GM21381 (cell line): ENCODE data around the gene GNA14.
"Not testable (repeated sequence)": the region's sequence is repeated elsewhere in the genome, so short reads cannot be mapped to it uniquely, and the experiment has no call there.

ENCODE experiments used
- ATAC-seq: cut with Tn5 transposase; IDR thresholded peaks from one replicate; pipeline ENCODE4 v1.9.1; 2021; ENCODE audit warnings: mild to moderate bottlenecking, moderate library complexity; ENCODE audit not compliant: unreplicated experiment

GNA14 gene

DNA sequence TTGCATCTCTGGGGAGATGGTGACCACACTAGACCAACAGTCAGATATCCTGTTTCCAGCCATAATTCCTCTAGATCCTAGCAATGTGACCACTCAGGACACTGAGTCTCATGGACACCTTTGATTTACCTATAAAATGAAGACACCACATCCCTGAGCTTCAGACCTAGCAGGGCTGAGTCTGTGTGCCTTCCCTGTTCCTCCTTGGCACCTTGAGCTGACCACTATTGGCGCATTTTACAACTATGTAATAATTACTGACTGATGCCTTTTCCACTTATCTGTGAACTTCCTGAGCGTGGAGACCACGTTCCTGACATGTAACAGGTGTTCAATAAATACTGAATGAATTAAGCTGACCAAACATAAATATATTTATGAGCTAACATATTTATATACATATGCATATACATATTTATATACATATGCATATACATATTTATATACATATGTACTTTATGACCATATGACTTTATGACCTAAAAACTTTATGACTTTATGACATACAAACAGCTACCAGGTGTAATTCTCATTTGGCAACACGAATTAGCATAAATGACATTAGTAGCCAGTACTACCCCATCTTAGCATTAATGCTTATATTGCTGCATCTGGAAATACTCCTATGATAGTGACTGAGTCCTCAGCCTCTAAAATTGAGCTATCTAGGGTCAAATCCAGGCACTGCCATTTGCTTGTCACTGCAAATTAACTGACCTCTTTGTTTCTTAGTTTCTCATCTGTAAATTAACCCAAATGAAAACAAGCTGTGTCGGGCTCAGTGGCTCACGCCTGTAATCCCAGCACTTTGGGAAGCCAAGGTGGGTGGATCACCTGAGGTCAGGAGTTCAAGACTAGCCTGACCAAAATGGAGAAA, 150.6 kb downstream of the GNA14 start:
- ATAC-seq: no peak

DNA sequence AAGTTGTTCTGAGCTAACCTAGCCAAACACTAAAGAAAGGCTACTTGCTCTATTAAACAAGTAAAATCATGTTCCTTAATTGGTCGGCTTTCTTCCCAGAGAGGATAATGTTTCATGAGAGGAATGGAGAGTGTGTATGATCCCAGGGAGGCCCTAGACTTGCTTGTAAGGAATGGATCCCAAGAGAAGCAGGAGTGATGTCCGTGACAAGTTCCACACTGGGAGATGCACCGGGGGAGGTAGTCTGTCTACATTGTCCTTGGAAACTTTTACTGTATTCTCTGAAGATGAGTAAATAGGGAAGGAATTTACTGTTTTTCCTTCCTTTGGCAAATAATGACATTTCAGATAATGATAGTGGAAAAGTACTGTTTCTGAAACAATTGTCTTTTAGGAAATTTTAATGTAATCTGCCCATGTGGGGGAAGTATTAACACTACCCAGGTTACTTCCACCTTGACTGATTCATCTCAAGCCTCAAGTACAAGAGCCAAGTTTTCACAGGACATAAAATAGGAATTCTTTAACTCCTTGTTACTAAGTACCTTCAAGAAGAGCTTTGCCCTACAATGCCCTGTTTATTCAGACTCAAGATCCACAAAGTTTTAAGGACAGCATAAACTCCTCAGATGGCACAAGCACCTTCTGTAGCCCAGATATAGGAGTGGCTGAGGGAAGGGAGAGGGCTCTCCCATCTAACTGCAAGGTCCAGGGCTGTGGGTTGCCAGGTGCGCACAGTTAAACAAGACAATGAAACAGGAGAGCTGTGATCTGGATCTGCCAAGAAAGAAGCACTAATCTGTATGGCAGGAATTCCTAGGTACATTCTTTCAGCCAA, 152.1 kb downstream of the GNA14 start:
- ATAC-seq: no peak

DNA sequence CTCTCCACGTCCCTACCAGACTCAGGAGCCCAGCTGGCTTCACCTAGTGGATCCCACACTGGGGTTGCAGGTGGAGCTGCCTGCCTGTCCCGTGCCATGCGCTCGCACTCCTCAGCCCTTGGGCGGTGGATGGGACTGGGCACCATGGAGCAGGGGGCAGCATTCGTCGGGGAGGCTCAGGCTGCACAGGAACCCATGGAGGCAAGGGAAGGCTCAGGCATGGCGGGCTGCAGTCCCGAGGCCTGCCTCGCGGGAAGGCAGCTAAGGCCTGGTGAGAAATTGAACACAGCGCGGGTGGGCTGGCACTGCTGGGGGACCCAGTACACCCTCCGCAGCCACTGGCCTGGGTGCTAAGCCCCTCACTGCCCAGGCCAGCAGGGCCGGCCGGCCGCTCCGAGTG, 157.8 kb downstream of the GNA14 start:
- ATAC-seq: not testable (repeated sequence)

DNA sequence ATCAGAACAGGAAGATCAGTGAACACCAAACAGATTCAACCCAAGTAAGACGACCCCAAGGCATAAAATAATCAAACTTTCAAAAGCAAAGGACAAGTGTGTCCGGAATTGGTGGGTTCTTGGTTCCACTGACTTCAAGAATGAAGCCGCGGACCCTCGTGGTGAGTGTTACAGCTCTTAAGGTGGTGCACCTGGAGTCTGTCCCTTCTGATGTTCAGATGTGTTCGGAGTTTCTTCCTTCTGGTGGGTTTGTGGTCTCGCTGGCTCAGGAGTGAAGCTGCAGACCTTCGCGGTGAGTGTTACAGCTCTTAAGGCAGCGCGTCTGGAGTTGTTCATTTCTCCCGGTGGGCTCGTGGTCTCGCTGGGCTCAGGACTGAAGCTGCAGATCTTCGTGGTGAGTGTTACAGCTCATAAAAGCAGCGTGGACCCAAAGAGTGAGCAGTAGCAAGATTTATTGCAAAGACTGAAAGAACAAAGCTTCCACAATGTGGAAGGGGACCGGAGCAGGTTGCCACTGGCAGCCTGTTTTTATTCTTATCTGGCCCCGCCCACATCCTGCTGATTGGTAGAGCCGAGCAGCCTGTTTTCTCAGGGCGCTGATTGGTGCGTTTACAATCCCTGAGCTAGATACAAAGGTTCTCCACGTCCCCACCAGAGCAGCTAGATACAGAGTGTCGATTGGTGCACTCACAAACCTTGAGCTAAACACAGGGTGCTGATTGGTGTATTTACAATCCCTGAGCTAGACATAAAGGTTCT, 158.5 kb downstream of the GNA14 start:
- ATAC-seq: not testable (repeated sequence)

DNA sequence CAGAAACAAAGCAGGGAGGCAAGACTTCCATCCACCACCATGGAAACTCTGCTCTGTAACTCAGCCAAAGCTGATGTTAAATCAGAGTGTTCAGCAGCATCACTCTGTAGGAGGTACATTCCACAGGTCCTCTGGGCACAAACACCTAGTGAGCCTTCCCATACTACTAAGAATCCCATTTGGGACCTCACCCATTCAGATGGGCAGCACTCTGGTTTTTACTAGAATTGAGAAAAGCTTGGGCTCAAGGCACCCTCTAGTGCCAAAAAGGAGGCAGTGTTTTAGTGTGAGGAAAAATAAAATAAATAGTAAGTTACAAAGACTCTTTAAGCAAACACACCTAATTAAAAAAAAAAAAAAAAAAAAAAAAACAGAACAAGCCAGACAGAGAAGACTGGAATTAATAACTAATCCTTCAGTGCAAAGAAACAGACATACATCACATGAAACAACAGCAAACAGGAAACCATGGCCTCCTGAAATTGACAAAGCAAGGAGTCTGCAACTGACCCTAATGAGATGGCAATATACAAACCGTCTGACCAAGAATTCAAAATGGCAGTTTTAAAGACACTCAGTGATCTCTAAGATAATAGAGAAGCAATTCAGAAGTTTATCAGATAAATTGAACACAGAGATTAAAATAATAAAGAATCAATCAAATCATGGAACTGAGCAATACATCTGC, 159.5 kb downstream of the GNA14 start:
- peak; percentile 57 for ATAC-seq

DNA sequence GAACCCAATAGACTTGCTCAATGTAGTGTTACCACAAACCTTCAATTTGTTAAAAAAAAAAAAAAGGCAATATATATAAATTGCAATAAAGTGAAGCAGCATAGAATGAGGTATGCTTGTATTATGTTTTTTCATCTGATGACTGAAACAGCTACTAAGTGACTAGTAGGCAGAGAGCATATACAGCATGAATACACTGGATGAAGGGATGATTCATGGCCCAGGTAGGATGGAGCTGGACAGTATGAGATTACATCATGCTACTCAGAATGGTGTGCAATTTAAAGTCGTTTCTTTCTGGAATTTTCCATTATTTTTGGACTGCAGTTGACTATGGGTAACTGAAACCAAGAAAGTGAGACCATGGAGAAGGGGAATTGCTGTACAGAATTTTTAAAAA, 161.2 kb downstream of the GNA14 start:
- ATAC-seq: no peak

DNA sequence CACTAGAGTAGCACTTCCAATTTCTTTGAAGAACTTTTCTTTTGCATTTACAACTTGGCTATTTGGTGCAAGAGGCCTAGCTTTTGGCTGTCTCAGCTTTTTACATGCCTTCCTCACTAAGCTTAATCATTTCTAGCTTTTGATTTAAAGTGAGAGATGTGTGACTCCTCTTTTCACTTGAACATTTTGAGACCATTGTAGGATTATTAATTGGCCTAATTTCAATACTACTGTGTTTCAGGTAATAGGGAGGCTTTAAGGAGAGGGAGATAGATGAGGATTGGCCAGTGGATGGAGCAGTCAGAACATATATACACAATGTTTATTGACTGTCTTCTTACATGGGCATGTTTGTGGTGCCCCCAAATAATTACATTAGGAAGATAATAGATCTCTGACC, 161.7 kb downstream of the GNA14 start:
- ATAC-seq: no peak

DNA sequence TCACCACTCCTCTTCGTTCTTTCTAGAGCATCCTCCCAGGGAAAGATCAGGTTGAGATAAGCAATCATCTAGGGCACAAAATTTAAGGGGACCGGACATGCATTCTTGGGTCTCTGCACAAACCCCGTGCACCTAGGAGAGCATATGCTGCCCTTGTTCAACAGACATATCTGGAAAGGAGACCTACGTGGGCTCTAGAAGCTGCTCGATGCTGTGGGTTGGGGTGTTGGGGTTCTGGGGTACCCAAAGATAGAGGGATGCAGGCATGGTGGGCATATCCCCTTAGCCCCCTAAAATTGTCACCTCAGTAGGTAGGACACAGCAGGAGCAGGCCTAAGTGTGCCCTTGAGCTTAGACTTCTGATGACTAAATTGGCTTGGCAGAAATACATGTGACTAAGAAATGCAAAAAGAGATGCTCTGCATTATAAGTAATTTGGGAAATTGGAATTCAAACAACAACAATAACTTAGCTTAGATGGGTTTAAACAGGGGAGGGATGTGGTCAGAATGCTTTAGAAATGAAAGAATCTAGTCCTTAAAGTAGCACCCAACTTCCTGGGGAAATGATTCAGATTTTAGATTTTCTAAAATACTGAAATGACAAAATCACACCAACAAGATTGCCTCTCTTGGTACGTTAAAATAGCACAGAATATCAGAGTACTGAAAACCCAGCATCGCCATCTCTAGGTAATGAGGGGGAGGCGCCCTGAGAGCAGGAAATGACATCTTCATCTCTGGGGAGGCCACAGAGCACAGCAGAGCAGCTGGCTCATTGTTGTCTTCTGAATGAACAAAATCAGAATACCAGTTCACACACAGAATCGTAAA, 172.3 kb downstream of the GNA14 start:
- ATAC-seq: peak; percentile 99

DNA sequence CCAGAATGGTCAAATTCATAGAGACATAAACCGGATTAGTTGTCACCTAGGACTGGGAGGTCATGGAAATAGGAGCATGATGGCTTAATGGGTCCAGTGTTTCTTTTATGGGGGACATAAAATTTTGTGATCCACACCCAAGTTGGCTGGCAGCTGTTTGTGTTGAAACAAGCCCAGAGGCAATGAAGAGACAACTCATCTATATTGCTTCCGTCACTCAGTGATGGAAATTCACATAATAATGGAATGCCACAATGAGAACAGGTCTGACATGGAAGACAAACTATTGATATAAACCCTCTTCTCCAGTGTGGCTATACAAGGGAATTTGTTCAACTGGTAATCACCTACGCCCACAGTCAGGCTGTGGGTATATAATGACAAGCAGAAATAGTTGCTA, 173.2 kb downstream of the GNA14 start:
- ATAC-seq: no peak

DNA sequence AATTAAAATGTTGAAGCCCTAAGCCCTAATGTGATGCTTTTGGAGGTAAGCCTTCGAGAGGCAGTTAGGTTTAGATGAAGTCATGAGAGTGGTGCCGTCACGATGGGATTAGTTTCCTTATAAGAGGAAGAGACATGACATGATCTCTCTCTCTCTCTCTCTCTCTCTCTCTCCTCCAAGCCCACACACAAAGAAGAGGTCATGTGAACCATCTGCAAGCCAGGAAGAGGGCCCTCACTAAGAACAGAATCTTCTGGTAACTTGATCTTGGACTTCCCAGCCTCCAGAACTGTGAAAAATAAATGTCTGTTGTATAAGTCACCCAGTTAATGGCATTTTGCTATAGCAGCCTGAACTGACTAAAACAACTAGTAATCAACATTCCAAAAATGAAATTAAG, 175.5 kb downstream of the GNA14 start:
- no peak for ATAC-seq

DNA sequence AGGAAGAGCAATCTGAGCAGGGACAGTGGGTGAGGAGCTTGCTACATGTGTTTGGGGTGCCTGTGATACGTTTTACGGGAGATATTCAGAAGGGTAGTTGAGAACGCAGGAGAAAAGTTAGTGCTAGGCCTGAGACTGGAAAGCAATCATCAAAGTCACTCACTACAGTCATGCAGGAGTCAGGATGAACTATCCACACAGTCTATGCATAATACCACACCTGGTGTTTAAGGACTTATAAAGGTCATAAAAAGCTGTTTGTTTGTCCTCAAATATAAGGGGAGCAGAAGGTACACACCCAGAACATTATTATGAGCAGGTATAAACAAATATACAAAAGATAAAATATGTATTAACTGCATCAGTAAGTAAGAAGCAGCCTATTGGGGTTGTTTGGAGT, 176.6 kb downstream of the GNA14 start:
- no peak for ATAC-seq

DNA sequence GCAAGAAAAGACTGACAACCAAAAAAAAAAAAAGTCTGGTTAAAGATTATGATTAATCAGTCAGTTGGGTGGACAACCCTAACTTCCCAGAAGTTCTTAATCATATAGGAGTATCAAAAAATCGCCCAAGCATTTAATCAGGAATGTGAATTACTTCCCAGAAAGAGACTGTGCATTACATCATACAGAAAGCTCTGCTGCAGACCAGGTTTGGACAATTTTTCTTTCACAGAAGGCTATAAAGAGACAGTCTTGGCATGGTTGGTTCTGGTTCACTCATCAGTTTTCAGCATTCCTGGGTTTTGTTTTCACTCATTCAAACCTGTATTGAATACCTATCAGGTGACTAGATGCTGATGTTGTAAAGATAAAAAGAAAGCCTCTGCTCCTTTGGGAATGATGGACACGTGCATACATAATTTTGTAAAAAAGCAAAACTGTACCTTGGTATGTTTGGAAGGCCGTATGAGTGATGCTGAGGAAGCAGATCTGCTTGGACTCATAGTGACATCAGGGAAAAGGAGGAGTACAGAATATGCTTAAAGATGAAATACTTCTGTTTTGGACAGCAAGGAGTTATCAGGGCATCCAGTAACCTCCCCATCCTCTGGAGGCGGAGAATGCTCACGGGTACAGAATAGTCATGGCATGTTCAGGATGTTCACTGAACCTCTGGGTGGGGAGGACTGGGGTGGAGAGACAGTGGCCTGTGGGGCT, 178.4 kb downstream of the GNA14 start:
- ATAC-seq: no peak

DNA sequence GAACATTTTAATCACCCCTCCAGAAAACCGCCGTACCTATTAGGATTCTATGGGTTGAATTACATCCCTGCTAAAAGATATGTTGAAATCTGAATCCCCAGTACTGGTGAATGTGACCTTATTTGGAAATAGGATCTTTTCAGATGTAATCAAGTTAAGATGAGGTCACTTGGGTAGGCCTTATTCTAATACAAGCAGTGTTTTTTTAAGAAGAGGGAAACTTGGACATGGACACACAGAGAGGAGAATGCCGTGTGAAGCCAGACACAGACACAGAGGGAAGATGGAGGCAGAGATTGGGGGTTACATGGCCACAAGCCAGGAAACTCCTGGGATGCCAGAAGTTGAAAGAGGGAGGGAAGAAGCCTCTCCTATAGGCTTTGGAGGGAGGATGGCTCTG, 183.5 kb downstream of the GNA14 start:
- no peak for ATAC-seq

DNA sequence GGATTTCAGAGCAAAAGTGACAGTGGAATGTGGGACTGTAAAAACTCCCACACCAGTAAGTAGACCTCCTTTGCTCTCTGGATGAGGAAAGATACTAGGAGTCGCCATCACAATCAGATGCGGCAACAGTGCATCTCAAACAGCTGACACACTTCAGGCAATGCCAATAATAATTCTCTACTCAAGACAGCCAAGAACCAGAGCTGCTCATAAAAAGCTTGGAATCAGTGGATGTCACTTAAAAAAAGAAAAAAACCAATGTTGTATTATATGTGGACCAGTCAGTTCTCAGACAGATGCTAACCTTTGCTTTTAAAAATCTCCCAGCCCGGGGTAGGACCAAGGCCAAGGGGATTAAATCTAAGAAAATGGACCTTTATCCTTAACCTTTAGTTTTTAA, 185.0 kb downstream of the GNA14 start:
- ATAC-seq: no peak

DNA sequence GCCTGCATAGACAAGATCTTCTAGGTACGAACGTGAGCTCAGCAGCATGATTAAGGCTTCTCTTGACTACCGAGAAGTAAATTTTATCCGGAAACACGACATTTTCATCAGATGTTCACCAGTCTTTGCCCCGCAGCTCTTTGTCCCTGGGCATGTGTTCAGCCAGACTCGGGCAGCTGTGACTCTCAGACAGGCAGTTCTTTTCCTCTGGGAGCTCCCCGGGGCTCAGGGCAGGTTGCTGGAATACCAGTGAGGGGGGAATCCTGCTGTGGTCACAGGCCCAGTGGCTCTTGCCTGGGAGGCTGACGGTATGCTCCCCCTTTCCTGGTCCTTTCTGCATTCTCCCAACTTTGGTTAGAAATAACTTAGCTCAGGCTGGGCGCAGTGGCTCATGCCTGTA, 186.1 kb downstream of the GNA14 start:
- no peak for ATAC-seq

DNA sequence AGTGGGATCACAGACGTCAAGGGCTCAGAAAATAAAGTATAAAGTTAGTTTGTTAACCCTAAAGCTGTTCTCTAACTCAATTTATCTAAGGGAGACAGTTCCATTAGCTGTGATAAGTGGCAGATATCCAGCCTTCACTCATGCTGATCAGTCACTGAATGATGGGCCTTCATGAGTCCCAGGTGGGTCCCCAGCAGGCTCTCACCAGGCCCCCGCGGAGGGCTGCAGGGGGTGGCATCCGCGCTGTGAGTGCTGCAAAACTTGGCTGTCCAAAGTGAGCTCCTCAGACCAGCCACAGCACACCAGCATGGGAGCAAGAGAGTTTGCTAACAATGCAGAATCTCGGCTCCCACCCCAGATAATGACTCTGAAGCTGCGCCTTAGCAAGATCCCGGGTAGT, 187.2 kb downstream of the GNA14 start:
- no peak for ATAC-seq

DNA sequence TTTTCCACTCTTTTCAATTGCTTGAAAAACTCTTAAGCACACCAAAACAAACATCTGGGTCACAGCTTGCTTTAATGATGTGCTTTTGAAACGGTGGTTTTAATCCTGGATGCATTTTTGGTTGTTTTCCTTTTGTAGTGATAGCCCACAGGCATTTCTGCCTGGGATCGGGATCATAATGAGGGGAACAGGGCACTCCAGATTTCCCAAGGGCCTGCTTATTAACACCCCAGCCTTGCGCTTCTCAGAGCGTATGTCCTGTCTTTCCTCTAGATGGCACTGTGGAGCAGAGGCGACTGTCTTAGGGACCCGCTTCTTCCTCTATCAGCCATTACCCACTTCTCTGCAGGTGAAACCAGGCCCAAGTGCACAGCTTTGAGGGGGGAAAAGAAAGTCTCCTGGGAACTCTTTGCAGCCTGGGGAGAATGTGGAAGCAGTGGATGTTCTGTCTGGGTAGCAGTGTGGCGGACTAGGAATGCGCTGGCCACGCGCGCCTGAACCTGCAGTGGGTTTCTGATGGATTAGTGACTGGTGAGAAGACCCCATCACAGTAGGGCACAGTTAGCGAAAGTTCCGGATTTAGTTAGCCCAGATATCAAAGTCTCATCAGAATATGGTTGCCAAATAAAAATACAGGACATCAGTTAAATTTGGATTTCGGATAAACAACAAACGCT, 190.1 kb downstream of the GNA14 start:
- ATAC-seq: peak; percentile 76

DNA sequence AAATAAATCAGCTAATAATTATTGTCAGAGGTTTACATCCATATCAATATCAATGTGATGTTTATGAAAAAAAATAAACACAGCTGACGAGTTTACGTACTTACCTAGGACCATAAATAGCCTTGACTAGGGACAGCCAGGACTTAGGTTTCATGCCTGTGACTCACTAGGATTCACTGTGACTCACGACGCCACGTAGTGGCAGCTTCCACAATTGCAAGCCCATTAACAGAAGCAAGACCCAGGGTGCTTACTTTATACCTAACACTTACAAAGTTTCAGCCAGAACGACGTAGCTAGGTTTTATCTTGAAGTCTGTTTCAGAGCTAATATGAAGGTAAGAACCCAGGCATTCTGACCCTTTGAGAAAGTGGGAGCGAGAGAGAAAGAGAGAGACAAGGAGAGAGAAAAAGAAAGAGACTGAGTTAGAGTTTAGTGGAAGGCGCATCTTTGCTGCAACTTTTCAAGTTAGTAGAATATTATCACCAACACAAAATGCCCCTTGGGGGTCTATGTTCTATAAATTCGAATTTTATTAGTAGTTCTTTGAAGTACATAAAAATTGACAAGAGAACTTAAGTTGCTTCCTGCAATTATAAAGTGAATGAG, 191.2 kb downstream of the GNA14 start:
- ATAC-seq: peak; percentile 85
